Fibroblast of skin of back (primary cell): Measurements from ENCODE around the gene PDGFB.

Source experiments
- DNase-seq: peaks from one replicate; pipeline ENCODE4 v3.0.0-alpha.2; 2013

Gene PDGFB

GRCh38 chr22:39205344-39206021 is 39.3 kb downstream of the PDGFB start:
- DNase-seq, result peak; percentile 81

- no peak for DNase-seq
Measured at GRCh38 chr22:39204216-39204615, 40.6 kb downstream of the PDGFB start.

- no peak for DNase-seq
Measured at GRCh38 chr22:39197578-39197977, 47.2 kb downstream of the PDGFB start.

GRCh38 chr22:39194098-39194497 is 50.7 kb downstream of the PDGFB start:
- no peak for DNase-seq

GRCh38 chr22:39188809-39189208 is 56.0 kb downstream of the PDGFB start:
- no peak for DNase-seq

GRCh38 chr22:39185601-39186012 is 59.2 kb downstream of the PDGFB start:
- no peak for DNase-seq

GRCh38 chr22:39184586-39185577 is 59.9 kb downstream of the PDGFB start:
- DNase-seq, result no peak

- peak; percentile 45 for DNase-seq
Measured at GRCh38 chr22:39183991-39184585, 60.7 kb downstream of the PDGFB start.

GRCh38 chr22:39182478-39183030 is 62.2 kb downstream of the PDGFB start:
- no peak for DNase-seq

GRCh38 chr22:39181778-39182177 is 63.0 kb downstream of the PDGFB start:
- no peak for DNase-seq

- DNase-seq, result no peak
Measured at GRCh38 chr22:39181356-39181755, 63.4 kb downstream of the PDGFB start.

GRCh38 chr22:39179841-39180335 is 64.9 kb downstream of the PDGFB start:
- DNase-seq, result no peak

GRCh38 chr22:39179401-39179827 is 65.4 kb downstream of the PDGFB start:
- no peak for DNase-seq

GRCh38 chr22:39178206-39179111 is 66.3 kb downstream of the PDGFB start:
- DNase-seq, result no peak

GRCh38 chr22:39177791-39178190 is 67.0 kb downstream of the PDGFB start:
- no peak for DNase-seq

GRCh38 chr22:39177456-39177775 is 67.4 kb downstream of the PDGFB start:
- DNase-seq, result no peak

GRCh38 chr22:39176714-39177455 is 67.9 kb downstream of the PDGFB start:
- DNase-seq, result no peak

GRCh38 chr22:39176143-39176713 is 68.6 kb downstream of the PDGFB start:
- peak; percentile 90 for DNase-seq

- no peak for DNase-seq
Measured at GRCh38 chr22:39175353-39176142, 69.2 kb downstream of the PDGFB start.
